Astrocyte (in vitro differentiated cells and primary cell): ENCODE measurements around the gene VENTX. TPM values are rescaled to one million over a fixed set of nuclear protein-coding genes. Genes with fewer than 3 reads are reported as not detected.

Experiments used
- DNase-seq: peaks from one replicate; pipeline ENCODE4 v3.0.0-alpha.2; 2010; ENCODE audit warnings: low read depth
- FAIRE-seq: peaks from 2 replicates; lab custom pipeline; 2011; peaks lifted over from hg19 to GRCh38; lab: Jason Lieb, UNC
- H2AFZ ChIP-seq: 2 replicates; pipeline ENCODE4 v1.6.0; 2012; ENCODE audit warnings: low read depth, low read length, inconsistent platforms
- H3K27ac ChIP-seq: 2 replicates; pipeline ENCODE4 v1.5.1; 2011; ENCODE audit warnings: low read depth, low read length, inconsistent platforms
- H3K27me3 ChIP-seq: 2 replicates; pipeline ENCODE4 v1.6.0; 2011; ENCODE audit warnings: low read length, inconsistent platforms; ENCODE audit not compliant: insufficient read depth
- H3K36me3 ChIP-seq: 2 replicates; pipeline ENCODE4 v1.5.1; 2011; ENCODE audit warnings: low read length, inconsistent platforms; ENCODE audit not compliant: insufficient read depth
- H3K4me1 ChIP-seq: 2 replicates; pipeline ENCODE4 v1.5.1; 2011; ENCODE audit warnings: low read length, inconsistent platforms; ENCODE audit not compliant: insufficient read depth
- H3K4me2 ChIP-seq: 2 replicates; pipeline ENCODE4 v1.6.0; 2012; ENCODE audit warnings: low read length, inconsistent platforms
- H3K4me3 ChIP-seq: 2 replicates; pipeline ENCODE4 v1.5.1; 2011; ENCODE audit warnings: low read depth, mild to moderate bottlenecking, low read length, inconsistent platforms; ENCODE audit not compliant: insufficient read depth
- H3K79me2 ChIP-seq: 2 replicates; pipeline ENCODE4 v1.6.0; 2012; ENCODE audit warnings: mild to moderate bottlenecking, low read length, inconsistent platforms; ENCODE audit not compliant: insufficient read depth
- H3K9ac ChIP-seq: 2 replicates; pipeline ENCODE4 v1.6.0; 2012; ENCODE audit warnings: mild to moderate bottlenecking, low read length, inconsistent platforms
- H3K9me3 ChIP-seq: 2 replicates; pipeline ENCODE4 v1.5.1; 2012; ENCODE audit warnings: low read depth, mild to moderate bottlenecking, low read length, inconsistent platforms; ENCODE audit not compliant: insufficient read depth
- H4K20me1 ChIP-seq: 2 replicates; pipeline ENCODE4 v1.6.0; 2012; ENCODE audit warnings: low read length, inconsistent platforms; ENCODE audit not compliant: insufficient read depth
- H3K27ac Mint-ChIP-seq: one replicate; pipeline ENCODE4 v1.8.0; 2021; ENCODE audit warnings: mild to moderate bottlenecking, mixed read lengths; ENCODE audit not compliant: unreplicated experiment
- H3K27me3 Mint-ChIP-seq: one replicate; pipeline ENCODE4 v1.8.0; 2021; ENCODE audit warnings: low read depth, mixed read lengths; ENCODE audit not compliant: unreplicated experiment
- H3K36me3 Mint-ChIP-seq: one replicate; pipeline ENCODE4 v1.8.0; 2021; ENCODE audit warnings: low read depth, mixed read lengths; ENCODE audit not compliant: unreplicated experiment
- H3K4me1 Mint-ChIP-seq: one replicate; pipeline ENCODE4 v1.8.0; 2021; ENCODE audit warnings: low read depth, mixed read lengths; ENCODE audit not compliant: unreplicated experiment
- H3K4me3 Mint-ChIP-seq: one replicate; pipeline ENCODE4 v1.8.0; 2021; ENCODE audit warnings: mild to moderate bottlenecking, moderate library complexity, mixed read lengths; ENCODE audit not compliant: unreplicated experiment
- H3K9me3 Mint-ChIP-seq: one replicate; pipeline ENCODE4 v1.8.0; 2021; ENCODE audit warnings: mild to moderate bottlenecking, mixed read lengths; ENCODE audit not compliant: unreplicated experiment
- CTCF ChIP-seq: IDR thresholded peaks from 2 replicates; pipeline ENCODE4 v1.5.1; 2011; ENCODE audit warnings: low read depth, mild to moderate bottlenecking, inconsistent platforms, low read length, moderate library complexity; ENCODE audit not compliant: insufficient read depth
- EZH2 ChIP-seq: IDR thresholded peaks from 2 replicates; pipeline ENCODE4 v1.6.1; 2012; ENCODE audit warnings: mild to moderate bottlenecking, low read length, inconsistent platforms; ENCODE audit not compliant: insufficient read depth
- total RNA-seq: library from RNA; stranded (reverse); gene quantifications from 2 replicates; pipeline ENCODE4 v1.2.1, GENCODE V29; 2021

VENTX gene
- total RNA-seq, 1 donor from 2014 or later, result 0.11 TPM

GRCh38 chr10:133238466-133238804 lies 780 bp downstream of the VENTX start:
- H3K27me3 ChIP-seq, result peaks cover 40% of the 10 kb centered on the region
- no peak overlapping the region for H3K4me3 Mint-ChIP-seq
- no peak overlapping the region for H2AFZ ChIP-seq
- H3K4me2 ChIP-seq, result no peak overlapping the region
- TF ChIP-seq CTCF, result no peak
- no peak for TF ChIP-seq EZH2
- H3K9me3 ChIP-seq, result no peaks in the 10 kb centered on the region
- no peaks in the 10 kb centered on the region for H3K9me3 Mint-ChIP-seq
- H3K36me3 ChIP-seq, result no peaks in the 10 kb centered on the region
- no peaks in the 10 kb centered on the region for H4K20me1 ChIP-seq
- no peaks in the 10 kb centered on the region for H3K36me3 Mint-ChIP-seq
- no peaks in the 10 kb centered on the region for H3K4me1 ChIP-seq
- H3K27ac Mint-ChIP-seq, result no peak overlapping the region
- no peaks in the 10 kb centered on the region for H3K79me2 ChIP-seq
- DNase-seq (no peak), FAIRE-seq (no peak)
- no peak overlapping the region for H3K4me3 ChIP-seq
- no peaks in the 10 kb centered on the region for H3K4me1 Mint-ChIP-seq
- peaks cover 58% of the 10 kb centered on the region for H3K27me3 Mint-ChIP-seq
- H3K9ac ChIP-seq, result no peak overlapping the region
- no peak overlapping the region for H3K27ac ChIP-seq

- Histone ChIP-seq H3K9me3 (no peaks in the 10 kb centered on the region), H3K27ac (no peak overlapping the region), H3K4me2 (no peak overlapping the region), H3K9ac (no peak overlapping the region), H3K4me1 (no peaks in the 10 kb centered on the region), H2AFZ (no peak overlapping the region), H4K20me1 (no peaks in the 10 kb centered on the region), H3K4me3 (no peak overlapping the region), H3K36me3 (no peaks in the 10 kb centered on the region), H3K27me3 (peaks cover 34% of the 10 kb centered on the region), H3K79me2 (no peaks in the 10 kb centered on the region)
- no peak for DNase-seq
- Mint-ChIP-seq H3K27me3 (peaks cover 48% of the 10 kb centered on the region), H3K27ac (no peak overlapping the region), H3K9me3 (no peaks in the 10 kb centered on the region), H3K36me3 (no peaks in the 10 kb centered on the region), H3K4me3 (no peak overlapping the region), H3K4me1 (no peaks in the 10 kb centered on the region)
- no peak for FAIRE-seq
- TF ChIP-seq EZH2, result no peak
- TF ChIP-seq CTCF, result no peak
Observed at GRCh38 chr10:133239990-133240389, 2.3 kb downstream of the VENTX start.

DNA sequence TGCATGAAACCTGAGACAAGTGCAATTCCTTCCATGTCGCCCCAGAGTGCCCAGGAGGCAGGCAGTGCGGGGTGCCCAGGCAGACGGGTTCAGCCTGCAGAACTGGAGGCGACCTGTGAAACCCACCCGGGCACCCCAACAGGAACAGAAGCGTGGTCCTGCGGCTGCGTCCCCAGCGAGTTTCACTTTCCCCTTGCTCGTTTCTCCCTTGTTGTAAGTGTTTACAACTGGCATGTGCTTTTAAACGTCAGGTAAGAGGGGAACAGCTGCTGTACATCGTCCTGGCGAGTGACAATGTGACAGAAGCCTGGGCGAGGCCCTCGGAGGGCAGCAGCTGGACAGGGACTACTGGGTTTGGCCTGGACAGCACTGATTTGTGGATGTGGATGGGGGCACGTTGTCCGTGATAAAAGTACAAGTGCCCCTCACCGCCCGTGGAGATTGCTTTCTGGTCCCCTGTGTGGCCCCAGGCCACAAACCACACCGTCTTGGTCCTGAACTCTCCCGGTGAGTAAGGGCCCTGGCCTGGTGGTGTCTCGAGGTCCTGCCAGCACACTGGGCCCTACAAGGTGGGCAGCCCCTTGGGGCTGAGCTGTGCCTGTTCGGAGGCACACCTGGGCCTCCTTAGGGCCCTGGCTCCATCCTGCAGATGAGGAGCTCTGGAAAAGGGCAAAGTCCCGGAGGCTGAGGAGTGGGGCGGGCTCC lies 4.0 kb downstream of the VENTX start:
- H3K4me2 ChIP-seq, result no peak overlapping the region
- no peaks in the 10 kb centered on the region for H3K4me1 Mint-ChIP-seq
- FAIRE-seq, result no peak
- peaks cover 29% of the 10 kb centered on the region for H3K27me3 ChIP-seq
- H3K79me2 ChIP-seq, result no peaks in the 10 kb centered on the region
- no peak overlapping the region for H3K4me3 ChIP-seq
- no peaks in the 10 kb centered on the region for H3K36me3 Mint-ChIP-seq
- peak overlapping the region; percentile 41 for H3K27ac Mint-ChIP-seq
- no peak overlapping the region for H3K4me3 Mint-ChIP-seq
- no peak overlapping the region for H3K9ac ChIP-seq
- H3K4me1 ChIP-seq, result no peaks in the 10 kb centered on the region
- peaks cover 46% of the 10 kb centered on the region for H3K27me3 Mint-ChIP-seq
- no peak for TF ChIP-seq EZH2
- TF ChIP-seq CTCF, result no peak
- no peak overlapping the region for H2AFZ ChIP-seq
- no peak overlapping the region for H3K27ac ChIP-seq
- no peaks in the 10 kb centered on the region for H3K9me3 ChIP-seq
- no peak for DNase-seq
- no peaks in the 10 kb centered on the region for H4K20me1 ChIP-seq
- H3K36me3 ChIP-seq, result no peaks in the 10 kb centered on the region
- H3K9me3 Mint-ChIP-seq, result no peaks in the 10 kb centered on the region
